HG02870 (cell line): ENCODE measurements around the gene RPL19.
"Not testable (repeated sequence)": the region's sequence is repeated elsewhere in the genome, so short reads cannot be mapped to it uniquely, and the experiment has no call there.

ENCODE experiments used
- ATAC-seq: cut with Tn5 transposase; IDR thresholded peaks from one replicate; pipeline ENCODE4 v1.9.1; 2021; ENCODE audit warnings: mild to moderate bottlenecking, moderate library complexity; ENCODE audit not compliant: unreplicated experiment

Gene RPL19

GRCh38 chr17:39200070-39200879 lies at the start of gene RPL19:
Gene RPL19, plus strand, starts transcription at chr17:39200283. Its CDS starts 62 bp downstream, at chr17:39200345.
- peak; percentile 53 for ATAC-seq

GRCh38 chr17:39150795-39151149 lies 49.3 kb upstream of the RPL19 start:
- no peak for ATAC-seq

- ATAC-seq, result no peak
Measured at GRCh38 chr17:39151150-39151942, 48.7 kb upstream of the RPL19 start, which contains the start of gene PLXDC1. Gene PLXDC1, minus strand, starts transcription at chr17:39151637. Its CDS starts 200 bp downstream, at chr17:39151437.

DNA sequence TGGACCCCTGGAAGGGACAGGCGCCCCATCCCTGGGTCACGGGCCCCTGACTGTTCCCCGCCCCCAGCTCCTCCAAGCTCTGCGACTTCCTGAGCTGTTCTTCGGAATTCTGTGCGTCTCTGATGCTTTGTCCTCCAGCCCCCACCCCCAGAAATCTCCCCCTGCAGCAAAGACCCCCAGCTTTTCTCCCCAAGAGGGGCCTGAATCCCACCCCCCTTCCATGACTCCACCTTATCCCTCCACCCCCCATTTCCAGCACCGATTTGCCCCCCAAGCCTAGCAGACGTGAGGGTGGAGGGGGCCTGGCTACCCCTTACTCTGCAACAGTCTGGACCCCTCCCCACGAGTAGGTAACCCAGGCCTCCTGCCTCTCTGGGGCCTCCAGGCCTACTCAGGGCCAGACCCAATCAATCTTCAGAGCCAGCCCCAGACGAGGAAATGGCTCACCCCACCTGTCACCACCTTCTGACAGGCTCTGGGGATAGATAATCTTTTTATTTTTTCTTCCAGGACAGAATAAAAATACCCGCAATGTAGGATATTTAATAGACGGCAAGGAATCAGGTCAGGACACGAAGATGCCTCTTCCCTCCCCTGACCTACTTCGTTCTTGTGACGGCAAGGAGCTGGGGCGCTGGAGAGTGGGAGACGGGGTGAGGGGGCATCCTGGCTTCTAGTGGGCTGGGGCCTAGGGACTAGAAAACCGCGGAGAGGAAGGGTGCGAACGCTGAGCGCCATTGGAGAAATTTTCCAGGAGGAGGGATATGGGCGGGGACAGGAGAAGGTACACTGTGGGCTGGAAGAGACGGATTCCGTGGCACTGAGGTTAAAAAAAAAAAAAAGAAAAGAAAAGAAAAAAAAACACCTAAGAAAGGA lies 47.9 kb upstream of the RPL19 start:
- no peak for ATAC-seq

GRCh38 chr17:39153599-39154051 lies 46.5 kb upstream of the RPL19 start:
- peak; percentile 42 for ATAC-seq

- ATAC-seq, result no peak
Measured at GRCh38 chr17:39155654-39156053, 44.4 kb upstream of the RPL19 start.

GRCh38 chr17:39156491-39156890 lies 43.6 kb upstream of the RPL19 start:
- ATAC-seq, result no peak

GRCh38 chr17:39158623-39159022 lies 41.5 kb upstream of the RPL19 start:
- ATAC-seq, result no peak

DNA sequence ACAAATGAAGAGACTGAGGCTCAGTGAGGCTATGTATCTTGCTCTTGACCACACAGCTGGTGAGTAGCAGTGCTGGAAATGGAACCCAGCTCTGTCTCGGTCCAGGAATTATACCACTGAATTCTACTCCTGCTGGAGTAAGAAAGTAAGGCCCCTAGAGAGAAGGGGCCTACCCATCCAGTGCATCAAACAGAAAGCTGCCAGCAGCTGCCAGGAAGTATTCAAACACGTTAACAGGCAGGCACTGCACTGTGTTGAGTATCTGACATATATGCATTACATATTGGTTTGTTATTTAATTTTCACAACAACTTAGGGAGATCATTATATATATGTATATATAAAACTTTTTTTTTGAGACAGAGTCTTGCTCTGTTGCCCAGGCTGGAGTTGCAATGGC lies 38.1 kb upstream of the RPL19 start:
- no peak for ATAC-seq

- peak; percentile 61 for ATAC-seq
Measured at GRCh38 chr17:39164675-39165143, 35.4 kb upstream of the RPL19 start.

GRCh38 chr17:39165178-39165840 lies 34.8 kb upstream of the RPL19 start:
- no peak for ATAC-seq

DNA sequence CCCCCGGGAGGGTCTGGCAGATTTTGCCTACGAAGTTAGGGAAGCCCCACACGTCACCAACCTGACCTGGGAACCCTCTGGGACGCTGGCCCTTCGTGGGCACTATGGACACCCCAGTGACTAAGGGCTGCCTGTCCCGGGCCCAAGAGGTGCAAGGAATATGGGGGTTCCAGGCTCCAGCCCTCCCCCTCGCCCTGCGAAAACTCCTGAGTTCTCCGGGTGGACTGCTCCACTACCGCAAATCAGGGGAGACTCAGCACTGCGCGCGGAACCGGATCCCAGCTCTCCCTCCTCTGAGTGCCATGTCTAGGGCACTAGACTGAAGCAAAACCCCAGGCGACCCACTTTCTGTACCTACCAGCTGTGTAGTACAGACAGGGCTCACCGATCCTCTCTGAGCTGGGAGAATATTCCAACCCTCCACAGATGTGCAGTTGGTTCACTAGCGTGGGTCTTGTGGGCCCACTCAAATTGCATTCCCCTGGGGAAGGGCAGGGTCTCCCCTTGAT lies 34.2 kb upstream of the RPL19 start, which contains the start of gene ARL5C:
ARL5C (minus strand) TSS at position 321 of the 509 bp plus-strand sequence. CDS start 401 bp downstream, outside the sequence.
- no peak for ATAC-seq

DNA sequence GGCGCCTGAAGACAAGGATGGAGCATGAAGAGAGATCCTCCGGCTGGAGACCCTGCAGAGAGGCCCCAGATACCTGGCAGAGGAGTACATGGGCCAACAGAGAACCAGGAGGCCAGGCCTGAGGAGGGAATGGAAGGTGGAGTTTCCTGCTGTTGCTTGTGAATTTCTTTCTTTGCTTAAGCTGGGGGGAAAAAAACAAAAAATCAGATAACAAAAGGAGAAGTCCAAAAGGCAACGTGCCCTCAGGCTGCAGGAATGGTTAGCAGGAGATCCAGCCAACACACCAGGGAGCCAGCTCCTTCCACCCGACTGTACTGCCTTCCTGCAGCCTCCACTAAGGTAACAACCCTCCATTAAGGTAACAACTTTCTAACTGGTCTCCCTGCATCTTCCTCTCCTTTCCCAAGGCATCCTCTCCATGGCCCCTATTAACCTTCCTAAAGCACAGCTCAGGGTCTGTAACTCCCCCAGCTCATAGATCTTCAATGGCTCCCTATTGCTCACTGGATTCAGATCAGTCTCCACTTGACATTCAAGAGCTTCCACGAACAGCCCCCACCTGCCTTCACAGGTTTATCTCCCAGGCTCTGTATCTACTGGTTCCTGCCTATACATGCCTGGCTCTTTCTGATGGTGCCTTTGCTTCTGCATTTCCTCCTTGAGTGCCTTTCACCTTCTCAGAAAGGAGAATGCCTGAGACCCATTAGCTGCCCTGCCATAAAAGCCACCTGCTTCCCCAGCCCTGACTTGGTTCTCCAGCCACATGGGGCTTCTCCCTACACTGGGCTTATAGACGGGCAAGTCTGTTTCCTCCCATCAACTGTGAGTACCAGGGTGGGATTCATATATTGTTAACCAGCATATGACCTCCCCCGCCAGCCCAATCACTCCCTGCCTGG lies 33.4 kb upstream of the RPL19 start:
- ATAC-seq, result no peak

DNA sequence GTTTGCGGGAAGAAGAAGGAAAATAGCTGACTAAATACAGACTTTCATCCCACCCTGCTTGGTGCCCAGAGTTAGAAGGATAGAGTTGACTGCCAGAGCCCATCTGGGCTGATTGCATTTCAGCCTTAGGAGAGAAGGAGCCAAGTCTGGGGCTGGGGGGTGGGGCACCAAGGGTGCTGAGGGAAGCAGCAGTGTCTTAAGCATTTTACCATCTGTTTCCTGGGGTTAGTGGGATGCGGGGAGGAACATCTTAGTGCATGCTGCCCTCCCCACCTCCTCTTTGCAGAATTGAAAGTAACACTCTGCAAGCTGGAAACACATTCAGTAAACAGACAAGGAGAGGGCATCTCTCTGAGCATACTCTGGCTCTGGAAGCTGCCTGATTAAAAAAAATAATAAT lies 32.6 kb upstream of the RPL19 start:
- ATAC-seq, result no peak

- not testable (repeated sequence) for ATAC-seq
Measured at GRCh38 chr17:39168503-39168902, 31.6 kb upstream of the RPL19 start.

DNA sequence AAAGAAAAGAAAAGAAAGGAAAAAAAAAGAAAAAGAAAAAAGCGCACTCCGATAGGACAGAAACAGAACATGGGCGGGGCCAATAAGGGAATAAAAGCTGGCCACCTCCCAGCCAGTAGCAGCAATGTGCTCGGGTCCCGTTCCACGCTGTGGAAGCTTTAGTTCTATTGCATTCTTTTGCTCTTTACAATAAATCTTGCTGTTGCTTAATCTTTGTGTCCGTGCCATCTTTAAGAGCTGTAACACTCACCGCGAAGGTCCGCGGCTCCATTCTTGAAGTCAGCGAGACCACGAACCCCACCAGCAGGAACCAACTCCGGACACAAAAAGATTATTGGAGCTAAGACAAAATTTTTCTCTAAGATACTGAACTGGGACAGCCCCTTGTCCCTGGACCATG lies 31.0 kb upstream of the RPL19 start:
- ATAC-seq, result no peak

DNA sequence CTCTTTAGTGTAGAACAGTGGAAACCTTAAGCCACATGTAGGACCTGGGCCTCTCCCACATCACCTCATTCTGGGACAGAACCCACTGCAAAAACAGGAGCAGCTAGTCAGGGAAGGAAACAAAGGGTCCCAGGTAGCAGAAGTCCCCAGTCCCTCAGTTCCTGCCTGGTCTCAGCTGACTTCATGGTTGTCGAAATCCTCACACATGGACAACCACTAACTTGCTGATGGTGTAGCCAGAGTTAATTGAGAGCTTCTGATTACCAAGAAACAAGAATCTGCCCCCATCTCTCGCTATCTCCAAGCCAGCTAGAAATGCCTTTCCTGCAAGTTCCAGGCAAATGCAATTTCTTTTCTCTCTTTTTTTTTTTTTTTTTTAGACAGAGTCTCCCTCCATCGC lies 30.6 kb upstream of the RPL19 start:
- ATAC-seq, result no peak

DNA sequence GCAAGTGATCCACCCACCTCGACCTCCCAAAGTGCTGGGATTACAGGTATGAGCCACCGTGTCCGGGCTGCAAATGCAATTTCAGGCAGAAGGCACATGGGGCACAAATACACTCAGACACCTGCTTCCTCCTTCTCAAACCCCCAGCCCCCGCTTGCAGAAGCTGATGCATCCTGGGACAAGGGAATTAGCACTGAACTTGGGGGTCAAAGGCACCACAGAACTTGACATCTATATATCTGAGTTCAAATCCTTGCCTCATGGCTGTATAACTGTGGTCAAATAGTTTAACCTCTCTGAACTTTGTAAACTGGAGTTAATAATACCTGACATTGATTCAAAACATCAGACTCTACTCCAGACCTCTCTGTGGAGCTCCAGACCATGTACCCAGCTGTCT lies 30.0 kb upstream of the RPL19 start:
- ATAC-seq, result no peak

DNA sequence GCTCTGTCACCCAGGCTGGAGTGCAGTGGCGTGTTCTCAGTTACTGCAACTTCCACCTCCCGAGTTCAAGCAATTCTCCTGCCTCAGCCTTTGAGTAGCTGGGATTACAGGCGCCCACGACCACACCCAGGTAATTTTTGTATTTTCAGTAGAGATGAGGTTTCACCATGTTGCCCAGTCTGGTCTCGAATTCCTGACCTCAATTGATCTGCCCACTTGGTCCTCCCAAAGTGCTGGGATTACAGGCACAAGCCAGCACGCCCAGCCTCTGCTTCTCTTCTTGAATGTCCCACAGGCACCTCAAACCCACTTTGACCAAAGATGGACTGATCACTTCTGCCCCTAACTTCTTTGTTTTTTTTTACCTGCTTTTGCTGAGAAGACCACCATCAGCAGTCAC lies 29.5 kb upstream of the RPL19 start:
- no peak for ATAC-seq
